ENCODE results near the gene C19orf18.
A peak's percentile ranks its signal among the peaks of the same experiment; 100 is the strongest.

GRCh38 chr19:57978586-57979289 is 4.4 kb upstream of the C19orf18 start:
- TF ChIP-seq SUZ12 (IDR thresholded peaks at IDR 0.05; ENCODE audit: extremely low read depth, insufficient read depth, insufficient read length): no peak
- TF ChIP-seq YY1 (IDR thresholded peaks at IDR 0.05; ENCODE audit: insufficient read depth, insufficient read length): no peak
- peak; percentile 100 for TF ChIP-seq ZNF274 (IDR thresholded peaks at IDR 0.05; ENCODE audit: low read depth, low read length)

Data from NT2/D1 (cell line).